Measurements from ENCODE around the gene SCAP. TPM values are rescaled to one million over a fixed set of nuclear protein-coding genes. Genes with fewer than 3 reads are reported as not detected.

The SCAP gene
- 44.9 and 99.7 TPM in 2 replicates for total RNA-seq (ENCODE audit: low replicate concordance)

DNA sequence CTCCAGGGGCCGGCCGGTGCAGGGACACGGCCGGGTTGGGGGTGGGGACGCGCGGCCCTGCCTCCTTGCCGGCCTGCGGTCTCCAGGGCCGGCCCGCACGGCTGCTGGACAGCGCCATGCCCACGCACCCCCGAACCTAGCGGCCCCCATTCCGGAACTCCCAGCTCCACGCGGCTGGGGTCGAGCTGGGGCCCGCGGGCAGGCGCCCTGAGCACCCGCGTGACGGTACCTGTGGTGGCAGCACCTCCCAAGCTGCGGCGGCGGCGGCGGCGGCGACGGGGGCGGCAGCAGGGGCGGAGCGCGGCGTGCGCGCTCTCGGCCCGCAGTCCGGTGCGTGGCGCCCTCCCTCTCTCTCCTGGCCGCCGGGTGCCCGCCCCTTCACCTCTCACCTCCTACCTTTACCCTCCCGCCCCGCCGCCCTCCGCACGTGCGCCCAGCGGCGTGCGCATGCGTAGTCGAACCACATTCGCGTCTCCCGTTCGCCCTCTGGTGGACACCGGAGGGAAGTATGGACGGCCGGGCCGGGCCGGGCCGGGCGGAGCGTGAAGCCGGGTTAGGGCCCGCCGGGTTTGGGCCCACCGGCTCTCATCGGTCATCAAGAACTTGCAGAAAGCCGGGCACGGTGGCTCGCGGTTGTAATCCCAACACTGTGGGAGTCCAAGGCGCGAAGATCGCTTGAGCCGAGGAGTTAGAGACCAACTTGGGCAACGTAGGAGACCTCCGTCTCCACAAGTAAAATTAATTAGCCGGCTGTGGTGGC lies at the start of gene SCAP:
SCAP (minus strand) TSS at position 372 of the 760 bp plus-strand sequence. CDS start 32,948 bp downstream, outside the sequence.

GRCh38 chr3:47513125-47513929 lies 37.6 kb upstream of the SCAP start, which contains the start of gene ELP6:
ELP6 (minus strand) TSS chr3:47513712; CDS start chr3:47513590, 122 bp downstream.

GRCh38 chr3:47380601-47381316 lies 95.0 kb downstream of the SCAP start, which contains the start of gene PTPN23:
PTPN23 (plus strand) TSS chr3:47381021; CDS start chr3:47381097, 76 bp downstream.

Other genes with a start within 250 kb of the SCAP start
- gene KIF9, start 193.1 kb downstream of the SCAP start, total RNA-seq (ENCODE audit: low replicate concordance): 2.0 and 5.0 TPM in 2 replicates
- gene KLHL18, start 193.0 kb downstream of the SCAP start, total RNA-seq (ENCODE audit: low replicate concordance): 18.3 and 30.9 TPM in 2 replicates
- gene PTPN23, start 94.9 kb downstream of the SCAP start, total RNA-seq (ENCODE audit: low replicate concordance): 9.8 and 12.9 TPM in 2 replicates
- 32.2 and 45.5 TPM in 2 replicates for gene ELP6, start 37.8 kb upstream of the SCAP start, total RNA-seq (ENCODE audit: low replicate concordance)
- 0.12 and 0.15 TPM in 2 replicates for gene CSPG5, start 102.9 kb upstream of the SCAP start, total RNA-seq (ENCODE audit: low replicate concordance)